GM19099 (cell line): ENCODE data around the gene SCAF8.

Experiments
- POLR2A ChIP-seq: IDR thresholded peaks from 3 replicates; pipeline ENCODE4 v1.6.1; 2011; ENCODE audit warnings: low read depth; ENCODE audit not compliant: insufficient read length; ENCODE audit errors: extremely low read depth

The SCAF8 gene

GRCh38 chr6:154758125-154758524 is 24.9 kb downstream of the SCAF8 start:
- TF ChIP-seq POLR2A: no peak

GRCh38 chr6:154763650-154764049 is 30.4 kb downstream of the SCAF8 start:
- no peak for TF ChIP-seq POLR2A

- no peak for TF ChIP-seq POLR2A
Measured at GRCh38 chr6:154765273-154765672, 32.1 kb downstream of the SCAF8 start.

- TF ChIP-seq POLR2A: no peak
Measured at GRCh38 chr6:154766288-154766687, 33.1 kb downstream of the SCAF8 start.

GRCh38 chr6:154767003-154767723 is 33.9 kb downstream of the SCAF8 start:
- TF ChIP-seq POLR2A: no peak

- no peak for TF ChIP-seq POLR2A
Measured at GRCh38 chr6:154768280-154768679, 35.1 kb downstream of the SCAF8 start.

- no peak for TF ChIP-seq POLR2A
Measured at GRCh38 chr6:154773610-154774089, 40.4 kb downstream of the SCAF8 start.

- no peak for TF ChIP-seq POLR2A
Measured at GRCh38 chr6:154782193-154782592, 49.0 kb downstream of the SCAF8 start.

GRCh38 chr6:154783229-154783628 is 50.0 kb downstream of the SCAF8 start:
- TF ChIP-seq POLR2A: no peak

GRCh38 chr6:154785075-154785474 is 51.9 kb downstream of the SCAF8 start:
- no peak for TF ChIP-seq POLR2A

- TF ChIP-seq POLR2A: no peak
Measured at GRCh38 chr6:154786144-154786868, 53.1 kb downstream of the SCAF8 start.

- no peak for TF ChIP-seq POLR2A
Measured at GRCh38 chr6:154791556-154792317, 58.5 kb downstream of the SCAF8 start.

GRCh38 chr6:154792325-154792724 is 59.1 kb downstream of the SCAF8 start:
- no peak for TF ChIP-seq POLR2A

- TF ChIP-seq POLR2A: no peak
Measured at GRCh38 chr6:154792761-154793160, 59.5 kb downstream of the SCAF8 start.

- TF ChIP-seq POLR2A: no peak
Measured at GRCh38 chr6:154796484-154796883, 63.3 kb downstream of the SCAF8 start.
